H9 (cell line): ENCODE measurements around the gene KIF26B. TPM values are rescaled to one million over a fixed set of nuclear protein-coding genes. Genes with fewer than 3 reads are reported as not detected.

Experiments
- DNase-seq: peaks from one replicate; pipeline ENCODE4 v3.0.0-alpha.2; 2017
- H2AFZ ChIP-seq: one replicate; pipeline ENCODE4 v1.6.1; 2013; ENCODE audit warnings: mild to moderate bottlenecking, low read length, control low read depth, moderate library complexity
- H2AK5ac ChIP-seq: 2 replicates; pipeline ENCODE4 v1.6.1; 2013; ENCODE audit warnings: low read length, control low read depth, mixed read lengths; ENCODE audit not compliant: insufficient read length
- H2BK120ac ChIP-seq: one replicate; pipeline ENCODE4 v1.6.1; 2013; ENCODE audit warnings: low read depth, mild to moderate bottlenecking, low read length, control low read depth, inconsistent platforms; ENCODE audit not compliant: poor library complexity, severe bottlenecking
- H2BK12ac ChIP-seq: 2 replicates; pipeline ENCODE4 v1.6.1; 2013; ENCODE audit warnings: low read length, control low read depth, mixed read lengths, low read depth; ENCODE audit not compliant: insufficient read length
- H2BK15ac ChIP-seq: 2 replicates; pipeline ENCODE4 v1.6.1; 2013; ENCODE audit warnings: low read depth, low read length, control low read depth
- H2BK20ac ChIP-seq: one replicate; pipeline ENCODE4 v1.6.1; 2013; ENCODE audit warnings: low read depth, mild to moderate bottlenecking, low read length, control low read depth, inconsistent platforms; ENCODE audit not compliant: poor library complexity, severe bottlenecking
- H2BK5ac ChIP-seq: 2 replicates; pipeline ENCODE4 v1.6.1; 2013; ENCODE audit warnings: low read length, control low read depth, mixed read lengths; ENCODE audit not compliant: insufficient read length
- H3K14ac ChIP-seq: 2 replicates; pipeline ENCODE4 v1.6.1; 2013; ENCODE audit warnings: low read length, control low read depth; ENCODE audit not compliant: insufficient read depth
- H3K18ac ChIP-seq: 2 replicates; pipeline ENCODE4 v1.6.1; 2013; ENCODE audit warnings: low read depth, mild to moderate bottlenecking, mixed read lengths, low read length, control low read depth; ENCODE audit not compliant: insufficient read length
- H3K23ac ChIP-seq: 2 replicates; pipeline ENCODE4 v1.6.1; 2013; ENCODE audit warnings: low read length, control low read depth, mixed read lengths, low read depth; ENCODE audit not compliant: insufficient read length
- H3K23me2 ChIP-seq: 2 replicates; pipeline ENCODE4 v1.6.1; 2013; ENCODE audit warnings: low read depth, mild to moderate bottlenecking, mixed read lengths, low read length, control low read depth; ENCODE audit not compliant: insufficient read length, poor library complexity, severe bottlenecking
- H3K27ac ChIP-seq: 2 replicates; pipeline ENCODE4 v1.5.1; 2013; ENCODE audit warnings: low read length, control low read depth, mixed read lengths, low read depth; ENCODE audit not compliant: insufficient read length
- H3K27me3 ChIP-seq: 2 replicates; pipeline ENCODE4 v1.6.1; 2013; ENCODE audit warnings: low read length, control low read depth, inconsistent platforms; ENCODE audit not compliant: insufficient read depth
- H3K4ac ChIP-seq: 2 replicates; pipeline ENCODE4 v1.6.1; 2013; ENCODE audit warnings: low read depth, mild to moderate bottlenecking, control low read depth, inconsistent platforms, low read length, moderate library complexity
- H3K4me1 ChIP-seq: 2 replicates; pipeline ENCODE4 v1.6.1; 2013; ENCODE audit warnings: low read length, control low read depth, inconsistent platforms; ENCODE audit not compliant: insufficient read depth
- H3K4me2 ChIP-seq: 2 replicates; pipeline ENCODE4 v1.6.1; 2013; ENCODE audit warnings: low read length, control low read depth, mixed read lengths; ENCODE audit not compliant: insufficient read length, insufficient read depth
- H3K56ac ChIP-seq: 2 replicates; pipeline ENCODE4 v1.6.1; 2013; ENCODE audit warnings: low read depth, mild to moderate bottlenecking, mixed read lengths, low read length, control low read depth; ENCODE audit not compliant: insufficient read length
- H3K79me1 ChIP-seq: 2 replicates; pipeline ENCODE4 v1.6.1; 2013; ENCODE audit warnings: low read depth, mild to moderate bottlenecking, moderate library complexity, low read length, control low read depth, inconsistent platforms; ENCODE audit not compliant: insufficient read depth, poor library complexity, severe bottlenecking
- H3K79me2 ChIP-seq: 2 replicates; pipeline ENCODE4 v1.6.1; 2013; ENCODE audit warnings: low read length, control low read depth, inconsistent platforms; ENCODE audit not compliant: insufficient read depth
- H3K9ac ChIP-seq: 2 replicates; pipeline ENCODE4 v1.6.1; 2013; ENCODE audit warnings: low read length, control low read depth, mixed read lengths; ENCODE audit not compliant: insufficient read length; ENCODE audit errors: extremely low read depth
- H3K9me3 ChIP-seq: one replicate; pipeline ENCODE4 v1.6.1; 2013; ENCODE audit warnings: low read depth, low read length, inconsistent platforms; ENCODE audit not compliant: control insufficient read depth
- H3T11ph ChIP-seq: one replicate; pipeline ENCODE4 v1.6.1; 2013; ENCODE audit warnings: mild to moderate bottlenecking, low read length, control low read depth, inconsistent platforms
- H4K20me1 ChIP-seq: one replicate; pipeline ENCODE4 v1.6.1; 2013; ENCODE audit not compliant: control insufficient read depth, insufficient read length, insufficient read depth
- H4K5ac ChIP-seq: 2 replicates; pipeline ENCODE4 v1.6.1; 2013; ENCODE audit warnings: low read depth, mild to moderate bottlenecking, mixed read lengths, low read length, control low read depth; ENCODE audit not compliant: insufficient read length
- H4K8ac ChIP-seq: replicated peaks from 2 replicates; pipeline ENCODE4 v1.6.1; 2013; ENCODE audit warnings: low read length, control low read depth, mixed read lengths, low read depth; ENCODE audit not compliant: insufficient read length
- H4K91ac ChIP-seq: 2 replicates; pipeline ENCODE4 v1.6.1; 2013; ENCODE audit warnings: low read depth, mild to moderate bottlenecking, moderate library complexity, mixed read lengths, low read length, control low read depth; ENCODE audit not compliant: insufficient read length
- H3K27ac Mint-ChIP-seq, 3 experiments: 2 replicates in 2 of 3; 3 replicates in 1 of 3; pipeline ENCODE4 v1.8.0; 2020 to 2021; ENCODE audit warnings: mixed read lengths in 3 of 3, mild to moderate bottlenecking in 1 of 3, moderate library complexity in 1 of 3
- H3K27me3 Mint-ChIP-seq: 2 replicates; pipeline ENCODE4 v1.8.0; 2021; ENCODE audit warnings: low read depth, mild to moderate bottlenecking, moderate library complexity, mixed read lengths
- H3K36me3 Mint-ChIP-seq, 3 experiments: 2 replicates in 2 of 3; 3 replicates in 1 of 3; pipeline ENCODE4 v1.8.0; 2020 to 2021; ENCODE audit warnings: low read depth in 3 of 3, mixed read lengths in 3 of 3; ENCODE audit not compliant: insufficient read depth in 1 of 3
- H3K4me1 Mint-ChIP-seq, 2 experiments: 2 replicates each; pipeline ENCODE4 v1.8.0; 2020; ENCODE audit warnings: mixed read lengths in 2 of 2
- H3K4me3 Mint-ChIP-seq, 2 experiments: 2 replicates in 1 of 2; 3 replicates in 1 of 2; pipeline ENCODE4 v1.8.0; 2020 to 2021; ENCODE audit warnings: mild to moderate bottlenecking in 2 of 2, mixed read lengths in 2 of 2, moderate library complexity in 1 of 2
- H3K9me3 Mint-ChIP-seq, 2 experiments: 2 replicates in 1 of 2; 3 replicates in 1 of 2; pipeline ENCODE4 v1.8.0; 2020; ENCODE audit warnings: mild to moderate bottlenecking in 2 of 2, mixed read lengths in 2 of 2, moderate library complexity in 1 of 2
- CTCF ChIP-seq: fragments of 200-600 bp; sonication (generic); conservative IDR thresholded peaks from 3 replicates; pipeline ENCODE4 v1.8.0; 2021; ENCODE audit warnings: antibody characterized with exemption, mild to moderate bottlenecking
- WGBS: extraction: QIAGEN DNeasy Blood & Tissue Kit; methylation state at CpG from one replicate; pipeline ENCODE4 v1.1.7; 2013; ENCODE audit warnings: missing lambda C conversion rate, low lambda C conversion rate, mixed read lengths; ENCODE audit not compliant: insufficient read length; ENCODE audit errors: extremely low coverage; 5-methylcytosine and 5-hydroxymethylcytosine counted together
- total RNA-seq: library from RNA; stranded (reverse); gene quantifications from 2 replicates; pipeline ENCODE4 v1.2.1, GENCODE V29; 2021

The KIF26B gene
- total RNA-seq, 1 experiment from 2014 or later, result 0.13 TPM

- no CpG with 5 or more reads among the region's 1 CpG for WGBS
- Histone ChIP-seq H4K20me1 (no peaks in the 10 kb centered on the region), H4K91ac (no peak overlapping the region), H3K4me2 (no peak overlapping the region), H2BK20ac (no peak overlapping the region), H2AFZ (no peak overlapping the region), H3K23me2 (no peaks in the 10 kb centered on the region), H3K9me3 (no peaks in the 10 kb centered on the region), H4K8ac (no peak overlapping the region), H2BK15ac (no peak overlapping the region), H3K14ac (no peak overlapping the region), H3K4me1 (no peaks in the 10 kb centered on the region), H3K18ac (no peak overlapping the region), H3K79me2 (no peaks in the 10 kb centered on the region), H3K9ac (no peak overlapping the region), H3K27me3 (no peaks in the 10 kb centered on the region), H2AK5ac (no peak overlapping the region), H4K5ac (no peak overlapping the region), H2BK120ac (no peak overlapping the region), H3K27ac (no peak overlapping the region), H2BK5ac (no peak overlapping the region), H3K23ac (no peak overlapping the region), H3T11ph (no peak overlapping the region), H3K56ac (no peak overlapping the region), H3K4ac (no peak overlapping the region), H3K79me1 (no peaks in the 10 kb centered on the region), H2BK12ac (no peak overlapping the region)
- H3K4me1 Mint-ChIP-seq, result peaks cover 5 to 12% of the 10 kb centered on the region in 2 experiments; a peak in 3 of 4 replicates
- H3K9me3 Mint-ChIP-seq, result no peaks in the 10 kb centered on the region; a peak in 3 of 5 replicates
- no peak for DNase-seq
- H3K27ac Mint-ChIP-seq, result peak overlapping the region in 1 of 3 experiments; percentile 42; a peak in 1 of 7 replicates
- H3K36me3 Mint-ChIP-seq, result peaks cover 0 to 5% (median 0%) of the 10 kb centered on the region in 3 experiments; a peak in 3 of 7 replicates
- H3K27me3 Mint-ChIP-seq, result peaks cover 3% of the 10 kb centered on the region; the same call in 1 of the 2 replicates
- no peak for TF ChIP-seq CTCF
- no peak overlapping the region for H3K4me3 Mint-ChIP-seq
These were observed 313.0 kb downstream of the KIF26B start for GRCh38 chr1:245467804-245468203.
